ENCODE results near the gene CISD2. TPM values are rescaled to one million over a fixed set of nuclear protein-coding genes. Genes with fewer than 3 reads are reported as not detected.
"Not testable (repeated sequence)": the region's sequence is repeated elsewhere in the genome, so short reads cannot be mapped to it uniquely, and the experiment has no call there.

Gene CISD2
- total and polyA plus RNA-seq, 7 donors, result 6.2 to 19.3 (median 12.0) TPM

DNA sequence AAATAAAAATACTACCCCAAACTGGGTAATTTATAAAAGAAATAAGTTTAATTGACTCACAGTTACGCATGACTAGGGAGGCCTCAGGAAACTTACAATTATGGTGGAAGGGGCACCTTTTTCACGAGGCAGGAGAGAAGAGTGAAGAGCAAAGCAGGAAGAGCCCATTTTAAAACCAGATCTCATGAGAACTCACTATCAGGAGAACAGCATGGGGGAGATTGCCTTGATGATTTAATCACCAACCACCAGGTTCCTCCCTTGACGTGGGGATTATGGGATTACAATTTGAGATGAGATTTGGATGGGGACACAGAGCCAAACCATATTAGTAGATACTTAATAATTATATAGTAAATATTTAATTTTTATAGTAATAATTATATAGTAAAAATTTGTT is 10.1 kb downstream of the CISD2 start:
- intact Hi-C loops (cut with DNase I), result no loop called here
- WGBS, 3 donors, result 92 to 98% (median 93%) methylated on average over 3 of the region's 3 CpGs
- TF ChIP-seq, protein P1, sequence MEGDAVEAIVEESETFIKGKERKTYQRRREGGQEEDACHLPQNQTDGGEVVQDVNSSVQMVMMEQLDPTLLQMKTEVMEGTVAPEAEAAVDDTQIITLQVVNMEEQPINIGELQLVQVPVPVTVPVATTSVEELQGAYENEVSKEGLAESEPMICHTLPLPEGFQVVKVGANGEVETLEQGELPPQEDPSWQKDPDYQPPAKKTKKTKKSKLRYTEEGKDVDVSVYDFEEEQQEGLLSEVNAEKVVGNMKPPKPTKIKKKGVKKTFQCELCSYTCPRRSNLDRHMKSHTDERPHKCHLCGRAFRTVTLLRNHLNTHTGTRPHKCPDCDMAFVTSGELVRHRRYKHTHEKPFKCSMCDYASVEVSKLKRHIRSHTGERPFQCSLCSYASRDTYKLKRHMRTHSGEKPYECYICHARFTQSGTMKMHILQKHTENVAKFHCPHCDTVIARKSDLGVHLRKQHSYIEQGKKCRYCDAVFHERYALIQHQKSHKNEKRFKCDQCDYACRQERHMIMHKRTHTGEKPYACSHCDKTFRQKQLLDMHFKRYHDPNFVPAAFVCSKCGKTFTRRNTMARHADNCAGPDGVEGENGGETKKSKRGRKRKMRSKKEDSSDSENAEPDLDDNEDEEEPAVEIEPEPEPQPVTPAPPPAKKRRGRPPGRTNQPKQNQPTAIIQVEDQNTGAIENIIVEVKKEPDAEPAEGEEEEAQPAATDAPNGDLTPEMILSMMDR (IDR thresholded peaks at IDR 0.05), result no peak
- Histone ChIP-seq H3K27ac (no peak overlapping the region), H3K4me1 (no peaks in the 10 kb centered on the region), H3K36me3 (ENCODE audit: insufficient read depth in 1 of 2, low read depth in 1 of 2) (no peaks in the 10 kb centered on the region), H3K9me3 (no peaks in the 10 kb centered on the region), H3K27me3 (ENCODE audit: insufficient read depth in 3 of 3, low read length in 2 of 3) (no peaks in the 10 kb centered on the region), H3K4me3 (no peak overlapping the region)
- ATAC-seq, result no peak
- no peak for DNase-seq

DNA sequence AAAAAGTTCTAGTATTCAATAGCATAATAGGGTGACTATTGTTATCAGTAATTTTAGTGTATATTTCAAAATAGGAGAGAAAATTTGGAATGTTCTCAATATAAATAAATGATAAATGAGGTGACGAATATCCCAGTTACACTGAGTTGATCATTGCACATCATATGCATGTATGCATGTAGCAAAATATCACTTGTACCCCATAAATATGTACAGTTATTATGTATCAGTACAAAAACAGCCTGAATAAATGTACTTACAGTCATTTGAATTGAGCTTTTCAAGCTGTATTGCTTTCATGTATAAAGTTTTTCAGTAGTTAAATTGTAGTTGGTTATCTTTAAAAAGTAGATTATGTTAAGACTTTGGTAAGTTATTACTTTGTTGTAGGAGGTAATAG is 12.6 kb downstream of the CISD2 start:
- H3K9me3 ChIP-seq, result no peaks in the 10 kb centered on the region
- DNase-seq (no peak), ATAC-seq (no peak)
- intact Hi-C loops (cut with DNase I), result no loop called here
- H3K36me3 ChIP-seq (ENCODE audit: insufficient read depth in 1 of 2, low read depth in 1 of 2), result peaks cover 0 to 6% of the 10 kb centered on the region in 2 donors
- H3K4me1 ChIP-seq, result no peaks in the 10 kb centered on the region
- WGBS, 3 donors, result 97 to 98% (median 97%) methylated on average over 1 of the region's 1 CpG
- TF ChIP-seq, protein P1 (IDR thresholded peaks at IDR 0.05), result no peak
- no peak overlapping the region for H3K4me3 ChIP-seq
- H3K27ac ChIP-seq, result no peak overlapping the region
- H3K27me3 ChIP-seq (ENCODE audit: insufficient read depth in 3 of 3, low read length in 2 of 3), result no peaks in the 10 kb centered on the region

DNA sequence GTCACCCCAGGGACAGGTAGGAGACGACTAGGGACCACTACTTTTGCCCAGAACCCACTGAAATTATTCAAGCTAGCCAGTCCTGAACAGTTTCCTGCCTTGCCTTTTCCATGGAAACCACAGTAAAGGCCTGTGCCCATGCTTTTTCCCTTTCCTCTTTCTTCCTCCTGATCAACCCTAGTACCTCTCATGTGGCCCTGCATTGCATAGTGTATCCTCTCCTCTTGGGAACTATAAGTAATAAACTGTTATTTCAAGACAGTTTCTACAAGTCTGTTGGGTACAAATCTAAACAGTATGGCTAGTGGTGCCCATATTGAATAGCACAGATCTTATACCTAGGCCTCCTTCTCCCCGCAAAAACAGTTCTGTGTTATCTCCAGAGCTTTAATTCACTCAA is 14.5 kb downstream of the CISD2 start:
- 90 to 95% (median 95%) methylated on average over 2 of the region's 2 CpGs for WGBS, 3 donors
- H3K4me3 ChIP-seq, result no peak overlapping the region
- no peak overlapping the region for H3K27ac ChIP-seq
- H3K9me3 ChIP-seq, result no peaks in the 10 kb centered on the region
- H3K27me3 ChIP-seq (ENCODE audit: insufficient read depth in 3 of 3, low read length in 2 of 3), result no peaks in the 10 kb centered on the region
- no peaks in the 10 kb centered on the region for H3K4me1 ChIP-seq
- DNase-seq (no peak), ATAC-seq (no peak)
- TF ChIP-seq, protein P1 (IDR thresholded peaks at IDR 0.05), result no peak
- intact Hi-C loops (cut with DNase I), result no loop called here
- H3K36me3 ChIP-seq (ENCODE audit: insufficient read depth in 1 of 2, low read depth in 1 of 2), result peaks cover 0 to 9% of the 10 kb centered on the region in 2 donors

DNA sequence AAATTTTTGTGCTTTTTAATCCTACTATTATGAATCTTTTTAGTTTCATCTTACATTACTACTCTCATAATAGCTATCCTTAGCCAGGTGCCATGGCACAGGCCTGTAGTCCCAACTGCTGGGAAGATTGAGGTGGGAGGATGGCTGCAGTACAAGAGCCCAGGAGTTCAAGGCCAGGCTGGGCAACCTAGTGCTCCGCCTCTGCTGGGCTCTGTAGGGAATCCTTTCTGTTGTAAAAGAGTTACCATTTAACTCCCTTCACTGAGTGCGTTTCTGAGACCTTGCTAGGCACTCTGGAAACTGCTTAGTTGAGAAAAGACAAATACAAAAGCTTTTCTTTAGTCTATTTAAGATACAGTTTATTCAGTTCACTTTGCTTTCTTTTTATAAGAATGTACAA is 19.8 kb downstream of the CISD2 start:
- H3K36me3 ChIP-seq (ENCODE audit: insufficient read depth in 1 of 2, low read depth in 1 of 2); H3K27ac ChIP-seq; ATAC-seq; H3K4me3 ChIP-seq; DNase-seq; H3K4me1 ChIP-seq; H3K27me3 ChIP-seq (ENCODE audit: insufficient read depth in 3 of 3, low read length in 2 of 3); intact Hi-C loops (cut with DNase I); H3K9me3 ChIP-seq: not testable (repeated sequence)
- WGBS, 3 donors, result 90 to 97% (median 91%) methylated on average over 2 of the region's 2 CpGs

DNA sequence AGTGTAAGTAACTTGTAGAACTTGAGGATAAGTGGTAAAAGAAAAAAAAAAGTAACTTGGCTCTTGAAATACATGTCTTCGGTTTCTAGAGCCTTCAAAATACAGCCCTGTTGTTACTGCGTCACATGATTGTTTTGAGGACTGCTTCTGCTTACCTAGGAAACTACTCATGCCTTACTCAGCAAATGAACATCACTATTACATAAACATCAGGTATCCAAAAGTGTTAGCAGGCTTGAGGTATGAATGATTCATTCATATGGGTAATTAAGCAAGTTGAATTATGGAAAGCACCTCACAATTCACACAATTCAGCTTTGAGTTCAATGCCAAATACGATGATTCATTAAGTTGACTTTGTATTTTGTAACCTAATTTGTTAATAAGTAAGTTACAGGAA is 21.1 kb downstream of the CISD2 start:
- intact Hi-C loops (cut with DNase I); ATAC-seq; H3K4me3 ChIP-seq; H3K4me1 ChIP-seq; H3K9me3 ChIP-seq; H3K36me3 ChIP-seq (ENCODE audit: insufficient read depth in 1 of 2, low read depth in 1 of 2); DNase-seq; H3K27me3 ChIP-seq (ENCODE audit: insufficient read depth in 3 of 3, low read length in 2 of 3); H3K27ac ChIP-seq: not testable (repeated sequence)
- 86 to 91% (median 87%) methylated on average over 3 of the region's 3 CpGs for WGBS, 3 donors

DNA sequence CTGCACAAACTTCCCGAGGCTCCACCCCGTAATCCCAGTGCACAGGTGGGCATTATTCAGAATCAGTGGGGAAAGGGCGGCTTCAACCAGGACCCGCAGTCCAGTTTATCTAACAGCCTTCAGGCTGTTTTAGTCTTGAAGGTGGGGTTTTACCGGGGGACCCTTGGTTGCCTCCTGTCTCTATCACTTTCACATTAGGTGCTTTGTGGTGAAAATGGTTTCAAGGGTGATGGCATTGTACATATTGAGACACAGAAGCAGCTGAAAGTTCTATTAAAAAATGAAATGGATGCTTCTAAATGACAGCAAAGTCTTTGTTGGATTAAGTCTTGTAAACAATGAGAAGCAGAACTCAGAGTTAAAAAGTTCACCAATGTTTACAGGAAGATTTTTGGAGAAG is 27.8 kb downstream of the CISD2 start:
- intact Hi-C loops (cut with DNase I), result not testable (repeated sequence)
- 95 to 96% (median 95%) methylated on average over 5 of the region's 5 CpGs for WGBS, 3 donors

DNA sequence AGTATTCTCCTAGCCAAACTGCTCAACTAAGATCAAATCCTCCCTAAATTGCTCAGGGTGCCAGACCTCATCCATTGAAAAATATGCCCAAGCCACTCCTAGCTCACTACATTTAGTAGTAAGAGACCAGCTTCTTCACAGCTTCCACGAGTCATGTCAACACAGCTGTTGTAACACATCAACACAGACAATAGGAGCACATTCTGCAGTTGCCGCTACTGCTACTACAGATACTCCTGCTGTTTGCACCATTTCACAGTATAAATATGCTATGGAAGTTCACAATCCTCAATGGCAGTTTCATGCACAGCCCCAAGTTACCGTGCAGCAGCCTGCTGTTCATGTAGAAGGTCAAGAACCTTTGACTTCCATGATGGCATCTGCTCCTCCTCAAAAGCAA is 28.8 kb downstream of the CISD2 start:
- DNase-seq; H3K36me3 ChIP-seq (ENCODE audit: insufficient read depth in 1 of 2, low read depth in 1 of 2); H3K4me3 ChIP-seq; H3K27me3 ChIP-seq (ENCODE audit: insufficient read depth in 3 of 3, low read length in 2 of 3); intact Hi-C loops (cut with DNase I); H3K9me3 ChIP-seq; H3K27ac ChIP-seq; ATAC-seq; H3K4me1 ChIP-seq: not testable (repeated sequence)
- 36 to 44% (median 36%) methylated on average over 2 to 3 of the region's 3 CpGs for WGBS, 3 donors

More for the DNA sequence above, 27.8 kb downstream of the CISD2 start:
- not testable (repeated sequence) for H3K27ac ChIP-seq; H3K4me3 ChIP-seq; H3K9me3 ChIP-seq; H3K4me1 ChIP-seq; H3K27me3 ChIP-seq (ENCODE audit: insufficient read depth in 3 of 3, low read length in 2 of 3); DNase-seq; ATAC-seq; H3K36me3 ChIP-seq (ENCODE audit: insufficient read depth in 1 of 2, low read depth in 1 of 2)

Data from psoas muscle (tissue), 8 donors.